HUDEP-2 (cell line): ENCODE measurements around the gene RAB25.
A peak's percentile ranks its signal among the peaks of the same experiment; 100 is the strongest.

Experiments used
- DNase-seq, 76 experiments: peaks; one replicate each; lab custom pipeline; 2025; ENCODE audit not compliant: unreplicated experiment in 76 of 76; lab: John Stamatoyannopoulos, UW

The RAB25 gene

DNA sequence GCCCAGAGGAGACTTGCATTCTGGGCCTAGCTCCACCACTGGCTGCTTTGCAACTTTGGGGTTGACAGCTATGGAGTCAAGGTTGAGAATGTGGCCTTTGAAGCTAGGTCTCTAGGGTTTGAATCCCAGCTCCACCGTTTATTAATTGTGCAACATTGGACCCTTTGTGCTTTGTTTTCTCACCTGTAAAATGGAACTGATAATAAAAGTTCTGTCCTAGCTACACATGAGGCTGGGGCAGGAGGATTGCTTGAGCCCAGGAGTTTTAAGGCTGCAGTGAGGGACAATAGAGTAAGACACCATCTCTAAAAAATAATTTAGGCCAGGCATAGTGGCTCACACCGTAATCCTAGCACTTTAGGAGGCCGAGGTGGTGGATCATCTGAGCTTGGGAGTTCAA is 38.3 kb downstream of the RAB25 start:
- DNase-seq = no peak

- peak in 60 of 76 experiments; percentile 3 to 74 (median 52) for DNase-seq
Observed at GRCh38 chr1:156100205-156100995, 39.4 kb downstream of the RAB25 start.

- no peak for DNase-seq
Observed at GRCh38 chr1:156101880-156102279, 40.9 kb downstream of the RAB25 start.

- peak in 14 of 76 experiments; percentile 32 to 79 (median 56) for DNase-seq
Observed at GRCh38 chr1:156102633-156103511, 41.9 kb downstream of the RAB25 start.

- peak in 74 of 76 experiments; percentile 20 to 92 (median 78) for DNase-seq
Observed at GRCh38 chr1:156103521-156103947, 42.6 kb downstream of the RAB25 start.

GRCh38 chr1:156104065-156104810 is 43.3 kb downstream of the RAB25 start:
- peak in 70 of 76 experiments; percentile 10 to 84 (median 67) for DNase-seq

DNA sequence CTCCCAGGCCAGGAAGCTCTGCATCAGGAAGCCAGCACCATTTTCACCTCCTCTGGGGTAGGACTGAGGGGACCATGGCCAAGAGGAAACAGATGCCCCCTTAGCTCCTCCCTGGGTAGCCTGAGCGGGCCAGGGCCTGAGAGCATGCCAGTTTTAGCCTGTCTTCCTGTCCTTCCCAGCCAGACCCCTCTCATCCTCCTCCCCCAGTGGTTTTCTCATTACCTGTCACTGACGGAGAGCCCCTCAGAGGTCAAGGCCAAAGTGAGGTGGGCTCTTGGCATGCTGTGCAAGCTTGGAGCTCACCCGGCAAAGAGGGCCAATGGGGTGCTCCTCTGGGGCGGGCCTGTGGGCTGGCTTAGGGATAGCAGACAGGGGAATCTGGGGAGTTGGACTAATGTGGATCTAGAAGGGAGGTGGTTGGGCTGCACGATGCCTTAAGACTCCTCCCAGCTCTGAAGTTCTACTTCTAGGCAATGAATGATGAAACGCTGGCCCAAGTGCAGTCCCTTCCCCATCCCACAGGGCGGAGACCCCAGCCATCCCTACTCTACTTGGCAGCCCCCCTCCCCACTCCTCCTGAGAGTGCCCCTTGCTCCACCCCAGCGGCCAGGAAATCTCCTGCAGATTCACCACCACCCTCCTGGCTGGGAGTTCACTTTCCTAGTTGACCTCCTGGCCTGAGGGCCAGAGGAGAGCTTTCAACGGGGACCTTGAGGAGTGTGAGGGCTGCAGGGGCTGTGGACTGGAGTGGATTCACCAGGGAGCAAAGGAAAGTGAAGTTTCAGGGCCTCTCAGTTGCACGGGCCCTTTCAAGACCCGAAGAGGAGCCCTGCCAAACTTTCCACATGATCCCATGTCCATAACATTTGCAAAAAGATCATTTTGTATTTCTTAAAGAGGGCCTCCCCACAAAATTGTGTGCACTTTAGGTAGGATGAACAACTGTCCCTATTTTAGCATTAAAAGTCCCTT is 44.2 kb downstream of the RAB25 start:
- peak in 19 of 76 experiments; percentile 10 to 47 (median 26) for DNase-seq

DNA sequence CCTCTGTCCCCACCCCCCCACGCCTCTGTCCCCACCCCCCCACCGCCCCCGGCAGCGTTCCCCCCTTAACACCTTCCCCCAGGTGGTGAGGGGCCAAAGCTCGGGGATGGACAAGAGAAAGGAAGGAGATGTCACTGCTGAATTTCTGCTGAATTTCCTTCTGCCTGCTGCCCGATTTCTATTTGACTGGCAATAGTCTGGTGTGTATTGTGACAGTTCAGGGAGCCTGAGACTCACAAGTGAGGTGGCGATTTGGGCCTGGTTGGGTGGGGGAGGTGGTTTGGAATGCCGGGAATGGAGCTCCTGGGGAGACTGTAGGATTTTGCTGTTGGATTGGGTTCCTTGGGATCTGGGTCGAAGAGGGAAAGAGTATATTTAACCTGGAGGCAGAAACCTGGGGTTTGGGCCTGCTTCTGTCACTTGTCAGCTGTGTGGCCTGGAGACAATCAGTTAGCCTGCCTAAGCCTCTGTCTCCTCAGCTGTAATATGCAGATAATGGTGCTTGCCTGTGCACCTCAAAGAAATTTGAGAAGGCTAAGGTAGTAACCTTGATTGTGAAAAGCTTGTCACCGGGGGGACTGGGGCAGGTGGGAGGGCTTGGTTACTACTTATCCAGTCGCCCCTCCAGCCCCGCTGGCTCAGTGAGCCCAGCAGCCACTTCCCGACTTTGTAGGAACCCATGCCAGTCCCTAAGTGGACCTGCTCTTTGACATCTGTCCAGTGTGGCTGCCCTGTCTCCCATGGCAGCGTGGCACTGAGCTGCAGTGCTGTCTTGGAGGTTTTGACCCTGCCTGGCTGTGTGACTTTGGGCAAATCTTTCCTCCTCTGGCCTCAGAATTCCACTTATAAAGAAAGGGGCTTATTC is 45.9 kb downstream of the RAB25 start:
- DNase-seq = peak in 29 of 76 experiments; percentile 13 to 73 (median 33)

GRCh38 chr1:156108057-156108456 is 47.1 kb downstream of the RAB25 start:
- no peak for DNase-seq

DNA sequence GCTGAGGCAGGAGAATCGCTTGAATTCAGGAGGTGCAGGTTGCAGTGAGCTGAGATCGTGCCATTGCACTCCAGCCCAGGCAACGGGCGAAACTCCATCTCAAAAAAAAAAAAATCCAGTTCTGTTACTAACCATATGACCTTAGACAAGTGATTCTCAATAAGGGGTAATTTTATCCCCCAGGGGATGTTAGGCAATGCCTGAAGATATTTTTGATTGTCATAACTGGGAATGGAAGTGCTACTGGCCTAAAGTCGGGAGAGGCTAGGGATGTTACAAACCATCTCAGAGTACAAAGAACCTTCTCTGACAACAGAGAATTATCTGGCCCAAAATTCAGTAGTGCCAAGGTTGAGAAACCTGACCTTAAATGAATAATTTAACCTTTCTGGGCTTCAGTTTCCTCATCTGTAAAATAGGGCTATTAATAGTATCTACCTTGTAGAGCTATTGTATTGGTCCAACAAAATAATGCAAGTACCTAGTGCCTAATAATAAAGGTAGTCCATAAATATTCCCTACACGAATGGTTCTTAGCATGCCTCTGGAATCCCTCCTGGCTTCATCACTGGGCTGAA is 47.8 kb downstream of the RAB25 start:
- no peak for DNase-seq

DNA sequence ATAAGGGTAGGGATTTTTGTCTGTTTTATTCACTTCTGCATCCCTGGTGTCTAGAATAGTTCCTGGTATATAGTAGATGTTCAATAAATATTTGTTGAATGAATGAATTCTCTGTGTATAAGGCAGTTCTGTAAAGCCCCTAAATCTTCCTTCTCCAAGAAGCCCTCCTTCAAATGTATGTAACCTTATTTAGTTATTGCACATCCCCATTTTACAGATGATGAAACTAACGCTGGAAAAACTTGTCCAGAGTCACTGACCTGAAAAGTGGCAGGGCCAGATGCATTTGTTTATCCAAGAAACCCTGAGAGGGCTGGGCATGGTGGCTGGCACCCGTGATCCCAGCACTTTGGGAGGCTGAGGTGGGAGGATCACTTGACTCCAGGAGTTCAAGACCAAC is 49.3 kb downstream of the RAB25 start:
- no peak for DNase-seq

- DNase-seq = no peak
Observed at GRCh38 chr1:156111355-156111962, 50.5 kb downstream of the RAB25 start.

DNA sequence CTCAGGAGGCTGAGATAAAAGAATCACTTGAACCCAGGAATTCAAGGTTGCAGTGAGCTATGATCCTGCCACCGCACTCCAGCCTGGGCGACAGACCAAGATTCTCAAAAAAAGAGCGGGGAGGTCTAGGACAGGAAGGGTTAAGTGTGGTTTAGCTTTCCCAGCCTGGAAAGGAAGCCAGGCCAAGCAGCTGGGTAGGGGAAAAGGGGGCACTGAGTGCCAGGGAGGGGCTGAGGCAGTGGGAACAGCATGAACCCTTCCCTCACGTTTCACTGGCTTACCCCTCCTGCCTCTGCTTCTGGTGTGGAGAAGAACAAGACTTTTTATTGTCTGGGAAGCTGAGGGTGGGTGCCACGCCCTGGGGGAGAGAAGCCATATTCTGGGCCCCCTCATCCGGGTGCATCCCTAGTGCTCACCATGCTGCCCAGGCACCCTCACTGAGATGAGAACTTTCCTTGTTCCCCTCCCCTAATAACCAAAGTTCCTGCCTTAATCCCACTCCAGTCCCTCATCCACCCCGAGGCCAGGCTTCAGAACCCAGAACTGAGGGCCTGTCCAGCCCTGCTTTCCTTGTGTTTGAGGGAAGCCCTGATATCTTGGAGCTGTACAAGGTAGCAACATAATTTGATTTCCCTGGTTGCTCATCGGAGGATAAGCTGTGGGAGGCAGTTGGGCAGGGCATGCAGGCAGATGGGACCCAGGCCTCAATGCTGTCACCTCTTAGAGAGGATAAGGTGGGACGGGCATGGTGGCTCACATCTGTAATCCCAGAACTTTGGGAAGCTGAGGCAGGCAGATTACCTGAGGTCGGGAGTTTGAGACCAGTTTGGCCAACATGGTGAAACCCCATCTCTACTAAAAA is 51.5 kb downstream of the RAB25 start:
- DNase-seq = no peak

DNA sequence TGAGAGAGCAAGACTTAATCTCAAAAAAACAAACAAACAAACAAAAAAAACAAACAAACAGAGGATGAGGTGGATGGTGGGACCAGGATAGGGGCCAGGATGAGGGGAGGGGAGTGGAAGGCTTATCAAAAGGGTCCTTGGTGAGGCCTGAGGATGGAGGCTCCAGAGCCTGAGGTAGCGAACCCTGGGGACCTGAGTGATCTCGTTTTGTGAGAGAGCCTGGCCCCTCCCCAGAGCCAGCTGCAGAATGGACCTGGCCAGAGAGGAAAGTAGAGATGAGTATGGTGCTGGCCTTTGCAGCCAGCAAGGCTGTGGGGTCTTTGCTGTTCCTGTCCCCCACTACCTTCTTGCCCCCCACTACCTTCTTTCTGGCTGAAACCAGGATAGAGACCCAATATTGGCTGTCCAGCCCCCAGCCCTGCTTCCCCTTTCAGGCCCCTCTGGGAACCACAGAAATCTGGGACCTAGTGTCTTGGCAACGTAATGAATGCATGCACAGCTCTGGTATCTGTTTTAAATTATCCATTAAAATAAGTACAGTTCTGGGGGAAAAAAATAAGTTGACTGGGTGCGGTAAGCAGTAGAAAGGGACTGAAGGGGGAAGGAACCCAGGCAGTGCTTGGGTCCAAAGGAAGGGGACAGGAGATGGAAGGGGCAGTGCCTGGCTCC is 52.5 kb downstream of the RAB25 start:
- DNase-seq = no peak

DNA sequence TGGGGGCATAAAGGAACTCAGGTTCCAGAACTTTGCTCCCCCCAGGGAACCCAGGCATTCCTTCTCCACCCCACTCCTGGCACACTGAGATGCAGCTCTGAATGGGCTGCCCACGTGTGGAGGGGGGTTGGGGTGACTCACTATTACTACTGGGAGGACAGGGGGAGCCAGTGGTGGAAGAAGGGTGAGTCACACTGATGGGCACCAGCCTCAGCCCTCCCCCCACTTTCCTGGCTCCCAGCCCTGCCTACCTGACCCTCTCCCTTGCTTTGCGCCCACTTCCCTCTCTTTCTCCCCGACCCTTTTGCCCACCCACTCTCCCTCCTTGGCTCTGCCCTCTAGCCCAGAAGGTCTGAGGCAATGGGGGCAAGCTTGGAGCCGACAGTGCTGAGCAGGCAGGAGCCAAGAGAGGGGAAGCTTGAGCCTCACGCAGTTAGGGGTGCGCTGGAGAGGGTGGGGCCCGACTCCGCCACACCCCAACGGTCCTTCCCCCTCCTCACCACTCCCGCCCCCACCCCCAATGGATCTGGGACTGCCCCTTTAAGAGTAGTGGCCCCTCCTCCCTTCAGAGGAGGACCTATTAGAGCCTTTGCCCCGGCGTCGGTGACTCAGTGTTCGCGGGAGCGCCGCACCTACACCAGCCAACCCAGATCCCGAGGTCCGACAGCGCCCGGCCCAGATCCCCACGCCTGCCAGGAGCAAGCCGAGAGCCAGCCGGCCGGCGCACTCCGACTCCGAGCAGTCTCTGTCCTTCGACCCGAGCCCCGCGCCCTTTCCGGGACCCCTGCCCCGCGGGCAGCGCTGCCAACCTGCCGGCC is 53.4 kb downstream of the RAB25 start, which contains the start of gene LMNA:
Gene LMNA (plus strand): TSS at position 611 of the 818 bp plus-strand sequence. CDS start 208 bp downstream, outside the sequence.
- peak in 74 of 76 experiments; percentile 67 to 97 (median 89) for DNase-seq
